GM12878 (cell line): ENCODE measurements around the gene PPP2R2B. TPM values are rescaled to one million over a fixed set of nuclear protein-coding genes. Genes with fewer than 3 reads are reported as not detected.

ENCODE experiments used
- ATAC-seq: fragments of 200-7000 bp; cut with Tn5 transposase; 3 replicates; pipeline ENCODE4 v1.9.1; 2020; ENCODE audit warnings: mild to moderate bottlenecking, moderate library complexity
- BruUV-seq: library from RNA; stranded (reverse); fragments of 400-500 nt; replicated peaks from 2 replicates; lab custom pipeline; 2021; lab: Mats Ljungman, UMichigan
- CTCF ChIA-PET: fragments of 300-600 bp; sonication (Branson Sonifier 250); formaldehyde crosslinking; extraction: SDS; loops from one replicate; lab custom pipeline; 2021; ENCODE audit warnings: inconsistent platforms; lab: Yijun Ruan, JAX
- POLR2A ChIA-PET: fragments of 350-600 bp; formaldehyde crosslinking; extraction: SDS; loops from one replicate; lab custom pipeline; 2021; ENCODE audit warnings: inconsistent platforms; lab: Charles Lee
- RAD21 ChIA-PET: fragments of 300-600 bp; sonication (Branson Sonifier 250); formaldehyde crosslinking; loops from one replicate; lab custom pipeline; 2023; ENCODE audit warnings: antibody characterized with exemption; ENCODE audit not compliant: unreplicated experiment; lab: Charles Lee
- SMC1A ChIA-PET: fragments of 300-600 bp; sonication (Branson Sonifier 250); formaldehyde crosslinking; loops from one replicate; lab custom pipeline; 2023; ENCODE audit not compliant: unreplicated experiment, uncharacterized antibody; lab: Charles Lee
- DNase-seq: peaks from one replicate; pipeline ENCODE4 v3.0.0-alpha.2; 2011; ENCODE audit warnings: low read depth, low spot score
- FAIRE-seq: peaks from 3 replicates; lab custom pipeline; 2011; peaks lifted over from hg19 to GRCh38; lab: Jason Lieb, UNC
- H2AFZ ChIP-seq: 2 replicates; pipeline ENCODE4 v1.6.0; 2011; ENCODE audit warnings: low read depth, low read length, control low read depth; ENCODE audit not compliant: control insufficient read depth
- H3K27ac ChIP-seq: 2 replicates; pipeline ENCODE4 v1.5.1; 2011; ENCODE audit warnings: control low read depth; ENCODE audit not compliant: control insufficient read depth, insufficient read depth
- H3K27me3 ChIP-seq, 2 experiments: replicated peaks in 1 of 2; 2 replicates each; pipeline versions ENCODE4 v1.6.0 to v1.6.1; 2011; ENCODE audit warnings: low read length in 1 of 2; ENCODE audit not compliant: control insufficient read depth in 2 of 2, insufficient read depth in 2 of 2
- H3K36me3 ChIP-seq, 2 experiments: 2 replicates each; pipeline ENCODE4 v1.5.1; 2011; ENCODE audit warnings: low read length in 1 of 2; ENCODE audit not compliant: control insufficient read depth in 2 of 2, insufficient read depth in 2 of 2
- H3K4me1 ChIP-seq: 2 replicates; pipeline ENCODE4 v1.6.1; 2011; ENCODE audit warnings: mild to moderate bottlenecking, low read length, moderate library complexity, mixed read lengths; ENCODE audit not compliant: control insufficient read depth, insufficient read depth
- H3K4me2 ChIP-seq: 2 replicates; pipeline ENCODE4 v1.6.0; 2011; ENCODE audit warnings: control low read depth; ENCODE audit not compliant: control insufficient read depth, insufficient read depth
- H3K4me3 ChIP-seq: fragments of 200-600 bp; sonication (generic); 2 replicates; pipeline ENCODE4 v1.5.1; 2016
- H3K79me2 ChIP-seq: 2 replicates; pipeline ENCODE4 v1.6.0; 2011; ENCODE audit warnings: low read length; ENCODE audit not compliant: control insufficient read depth, insufficient read depth
- H3K9ac ChIP-seq: 2 replicates; pipeline ENCODE4 v1.8.0; 2011; ENCODE audit warnings: low read length, control low read depth, mixed read lengths; ENCODE audit not compliant: control insufficient read depth, insufficient read depth
- H3K9me3 ChIP-seq: replicated peaks from 3 replicates; pipeline ENCODE4 v1.5.1; 2011; ENCODE audit warnings: mild to moderate bottlenecking, low read length; ENCODE audit not compliant: control insufficient read depth, insufficient read depth
- H4K20me1 ChIP-seq: 2 replicates; pipeline ENCODE4 v1.6.0; 2011; ENCODE audit not compliant: control insufficient read depth, insufficient read depth
- BCL11A ChIP-seq: IDR thresholded peaks from 2 replicates; pipeline ENCODE4 v1.6.1; 2011; ENCODE audit warnings: low read depth, low read length
- ELK1 ChIP-seq: IDR thresholded peaks from 2 replicates; pipeline ENCODE4 v1.6.1; 2012; ENCODE audit warnings: low read depth, low read length, improper control_type of control experiment
- EP300 ChIP-seq, 2 experiments: fragments of 150-350 bp in 1 of 2; IDR thresholded peaks; 2 replicates each; pipeline ENCODE4 v1.6.1; 2011 to 2012; ENCODE audit warnings: low read depth in 2 of 2, low read length in 2 of 2, borderline replicate concordance in 1 of 2, improper control_type of control experiment in 1 of 2, inconsistent platforms in 1 of 2; ENCODE audit not compliant: control insufficient read depth in 1 of 2
- JUND ChIP-seq: IDR thresholded peaks from 2 replicates; pipeline ENCODE4 v1.6.1; 2012; ENCODE audit warnings: low read depth, mild to moderate bottlenecking, low read length, improper control_type of control experiment, moderate library complexity
- KLF5 ChIP-seq: fragments of 450-650 bp; IDR thresholded peaks from 2 replicates; pipeline ENCODE4 v1.6.1; 2014; ENCODE audit warnings: mild to moderate bottlenecking; ENCODE audit not compliant: partially characterized antibody
- LARP7 ChIP-seq: fragments of 450-650 bp; IDR thresholded peaks from 2 replicates; pipeline ENCODE4 v1.6.1; 2017; ENCODE audit warnings: mild to moderate bottlenecking
- MLLT1 ChIP-seq: fragments of 450-650 bp; IDR thresholded peaks from 2 replicates; pipeline ENCODE4 v1.6.1; 2016; ENCODE audit warnings: mild to moderate bottlenecking
- POLR2AphosphoS5 ChIP-seq: IDR thresholded peaks from 2 replicates; pipeline ENCODE4 v1.6.1; 2011; ENCODE audit warnings: mild to moderate bottlenecking, low read length, inconsistent platforms
- REST ChIP-seq: IDR thresholded peaks from 2 replicates; pipeline ENCODE4 v1.6.1; 2012; ENCODE audit warnings: mild to moderate bottlenecking, low read depth, low read length
- ZBTB33 ChIP-seq: fragments of 450-650 bp; IDR thresholded peaks from 2 replicates; pipeline ENCODE4 v1.6.1; 2017; ENCODE audit warnings: mild to moderate bottlenecking
- WGBS: methylation state at CpG from one replicate; pipeline ENCODE4 v1.1.6; 2016; ENCODE audit warnings: low lambda C conversion rate; ENCODE audit not compliant: insufficient replicate concordance, insufficient coverage; ENCODE audit errors: missing lambda C conversion rate; 5-methylcytosine and 5-hydroxymethylcytosine counted together
- in situ Hi-C: fragments of 300-500 bp; cut with MboI; formaldehyde crosslinking; loops from 9 replicates; pipeline ENCODE4 v1.14.3; 2018; ENCODE audit warnings: mixed read lengths
- intact Hi-C: fragments of 100-400 bp; cut with micrococcal nuclease; formaldehyde crosslinking; loops from one replicate; pipeline ENCODE4 v1.14.2; 2022; ENCODE audit not compliant: unreplicated experiment
- polyA plus RNA-seq, 11 experiments: library from polyadenylated mRNA; depleted of rRNA in 4 of 11; unstranded in 6 of 11; stranded (reverse) in 5 of 11; fragments of >200 nt; fragmentation: Nextera tagmentation in 4 of 11; fragmentation: Illumina TruSeq in 1 of 11; extraction: Ambion mirVana in 4 of 11; extraction: Trizol in 1 of 11; gene quantifications; 1 replicate in 1 of 11; 2 replicates in 10 of 11; pipeline versions ENCODE4 v1.2.1 to v1.2.3, GENCODE V29; 2011 to 2016; ENCODE audit warnings: inconsistent platforms in 2 of 11, missing spikeins in 2 of 11, low read depth in 1 of 11
- total RNA-seq, 4 experiments: library from RNA; depleted of rRNA in 3 of 4; stranded (reverse); fragments of >200 nt in 3 of 4; fragmentation: Illumina TruSeq in 1 of 4; extraction: Trizol in 1 of 4; gene quantifications; 2 replicates each; pipeline versions ENCODE4 v1.2.1 to v1.2.3, GENCODE V29; 2013 to 2021
- TF ChIP-seq, protein P1 (sequence below): fragments of 450-650 bp; IDR thresholded peaks from 2 replicates; pipeline ENCODE4 v1.6.1; 2018; ENCODE audit warnings: borderline replicate concordance, mild to moderate bottlenecking; ENCODE audit not compliant: partially characterized antibody

The PPP2R2B gene
- total and polyA plus RNA-seq, 10 of the 15 experiments (the other 5 are each of a cell fraction or from before 2014, with no cell fraction given), result not detected

DNA sequence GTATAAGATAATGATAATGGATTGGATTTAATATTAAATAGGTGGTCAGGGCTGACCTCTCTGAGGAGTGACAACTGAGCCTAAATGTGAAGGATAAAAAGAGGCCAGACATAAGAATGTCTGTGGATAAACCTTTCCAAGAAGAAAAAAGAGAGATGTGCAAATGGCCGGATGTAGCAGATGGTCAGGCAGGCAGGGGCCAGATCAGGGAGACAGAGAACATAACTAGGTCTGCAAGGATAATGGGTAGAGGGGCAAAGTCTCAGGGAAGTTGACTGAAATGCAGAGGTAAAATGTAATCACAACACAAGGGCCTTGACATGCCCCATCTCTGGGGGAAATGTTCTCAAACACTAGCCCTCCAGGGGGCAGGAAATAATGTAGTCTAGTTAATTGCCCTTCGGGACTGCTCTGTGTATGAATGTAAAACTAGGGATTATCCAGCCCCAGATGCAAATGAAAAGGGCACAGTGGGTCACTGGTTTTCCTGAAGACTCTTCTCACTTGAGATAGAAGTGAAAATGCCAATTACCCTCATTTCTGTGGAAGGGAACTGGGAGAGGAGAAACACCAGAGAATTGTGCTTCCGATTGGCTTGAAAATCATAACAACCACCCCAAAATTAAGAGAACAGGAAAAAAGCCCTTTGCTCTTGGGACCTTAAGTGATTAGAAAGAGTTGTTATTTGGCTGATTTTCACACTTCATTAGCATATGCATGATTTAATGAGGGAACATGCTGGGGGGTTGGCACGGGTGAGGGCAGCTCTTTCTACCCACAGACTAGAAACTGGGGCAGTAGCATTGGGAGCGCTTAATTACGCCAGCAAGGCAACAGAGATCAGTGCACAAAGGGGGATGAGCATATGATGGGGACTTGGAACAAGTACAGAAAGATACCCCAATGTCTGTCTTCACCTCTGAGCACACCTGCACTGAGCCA, 88.6 kb downstream of the PPP2R2B start:
- ATAC-seq (no peak), DNase-seq (no peak), FAIRE-seq (no peak)
- in situ Hi-C loops (no loop called here), intact Hi-C loops (no loop called here)
- H3K27ac ChIP-seq, result no peak overlapping the region
- no peaks in the 10 kb centered on the region for H4K20me1 ChIP-seq
- no peak overlapping the region for H2AFZ ChIP-seq
- 31% methylated on average over 6 of the region's 6 CpGs for WGBS
- no peak overlapping the region for H3K4me3 ChIP-seq
- H3K9ac ChIP-seq, result no peak overlapping the region
- H3K79me2 ChIP-seq, result no peaks in the 10 kb centered on the region
- H3K27me3 ChIP-seq, result no peaks in the 10 kb centered on the region
- RAD21 ChIA-PET, result no interaction called here
- H3K36me3 ChIP-seq, result no peaks in the 10 kb centered on the region
- H3K4me1 ChIP-seq, result no peaks in the 10 kb centered on the region
- BruUV-seq, result no TSS peak
- no peak overlapping the region for H3K4me2 ChIP-seq
- CTCF ChIA-PET, result no interaction called here
- no peaks in the 10 kb centered on the region for H3K9me3 ChIP-seq
- POLR2A ChIA-PET, result no interaction called here
- SMC1A ChIA-PET, result no interaction called here
- TF ChIP-seq EP300 (IDR thresholded peaks at IDR 0.05; ENCODE audit: borderline replicate concordance in 1 of 2, control insufficient read depth in 1 of 2, low read depth in 2 of 2, low read length in 2 of 2) (no peak), ZBTB33 (no peak), JUND (no peak), REST (no peak), POLR2AphosphoS5 (no peak), KLF5 (no peak), BCL11A (no peak), ELK1 (no peak), LARP7 (no peak), MLLT1 (no peak)
- TF ChIP-seq, protein P1, sequence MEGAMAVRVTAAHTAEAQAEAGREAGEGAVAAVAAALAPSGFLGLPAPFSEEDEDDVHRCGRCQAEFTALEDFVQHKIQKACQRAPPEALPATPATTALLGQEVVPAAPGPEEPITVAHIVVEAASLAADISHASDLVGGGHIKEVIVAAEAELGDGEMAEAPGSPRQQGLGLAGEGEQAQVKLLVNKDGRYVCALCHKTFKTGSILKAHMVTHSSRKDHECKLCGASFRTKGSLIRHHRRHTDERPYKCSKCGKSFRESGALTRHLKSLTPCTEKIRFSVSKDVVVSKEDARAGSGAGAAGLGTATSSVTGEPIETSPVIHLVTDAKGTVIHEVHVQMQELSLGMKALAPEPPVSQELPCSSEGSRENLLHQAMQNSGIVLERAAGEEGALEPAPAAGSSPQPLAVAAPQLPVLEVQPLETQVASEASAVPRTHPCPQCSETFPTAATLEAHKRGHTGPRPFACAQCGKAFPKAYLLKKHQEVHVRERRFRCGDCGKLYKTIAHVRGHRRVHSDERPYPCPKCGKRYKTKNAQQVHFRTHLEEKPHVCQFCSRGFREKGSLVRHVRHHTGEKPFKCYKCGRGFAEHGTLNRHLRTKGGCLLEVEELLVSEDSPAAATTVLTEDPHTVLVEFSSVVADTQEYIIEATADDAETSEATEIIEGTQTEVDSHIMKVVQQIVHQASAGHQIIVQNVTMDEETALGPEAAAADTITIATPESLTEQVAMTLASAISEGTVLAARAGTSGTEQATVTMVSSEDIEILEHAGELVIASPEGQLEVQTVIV, result no peak
